Stimulated activated CD4-positive, alpha-beta T cell treated with anti-CD3 and anti-CD28 coated beads, TNF-alpha, amount 100 ng/mL, for 1 hour (primary cell): ENCODE data around the gene ARID3B.
A peak's percentile ranks its signal among the peaks of the same experiment; 100 is the strongest.
"Not testable (repeated sequence)": the region's sequence is repeated elsewhere in the genome, so short reads cannot be mapped to it uniquely, and the experiment has no call there.

ENCODE experiments used
- DNase-seq, 3 donors: peaks; one replicate each; pipeline ENCODE4 v3.0.0-alpha.2; 2020; ENCODE audit warnings: low read depth in 3 of 3, low spot score in 1 of 3

The ARID3B gene, protein sequence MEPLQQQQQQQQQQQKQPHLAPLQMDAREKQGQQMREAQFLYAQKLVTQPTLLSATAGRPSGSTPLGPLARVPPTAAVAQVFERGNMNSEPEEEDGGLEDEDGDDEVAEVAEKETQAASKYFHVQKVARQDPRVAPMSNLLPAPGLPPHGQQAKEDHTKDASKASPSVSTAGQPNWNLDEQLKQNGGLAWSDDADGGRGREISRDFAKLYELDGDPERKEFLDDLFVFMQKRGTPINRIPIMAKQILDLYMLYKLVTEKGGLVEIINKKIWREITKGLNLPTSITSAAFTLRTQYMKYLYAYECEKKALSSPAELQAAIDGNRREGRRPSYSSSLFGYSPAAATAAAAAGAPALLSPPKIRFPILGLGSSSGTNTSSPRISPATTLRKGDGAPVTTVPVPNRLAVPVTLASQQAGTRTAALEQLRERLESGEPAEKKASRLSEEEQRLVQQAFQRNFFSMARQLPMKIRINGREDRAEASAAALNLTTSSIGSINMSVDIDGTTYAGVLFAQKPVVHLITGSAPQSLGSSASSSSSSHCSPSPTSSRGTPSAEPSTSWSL

DNA sequence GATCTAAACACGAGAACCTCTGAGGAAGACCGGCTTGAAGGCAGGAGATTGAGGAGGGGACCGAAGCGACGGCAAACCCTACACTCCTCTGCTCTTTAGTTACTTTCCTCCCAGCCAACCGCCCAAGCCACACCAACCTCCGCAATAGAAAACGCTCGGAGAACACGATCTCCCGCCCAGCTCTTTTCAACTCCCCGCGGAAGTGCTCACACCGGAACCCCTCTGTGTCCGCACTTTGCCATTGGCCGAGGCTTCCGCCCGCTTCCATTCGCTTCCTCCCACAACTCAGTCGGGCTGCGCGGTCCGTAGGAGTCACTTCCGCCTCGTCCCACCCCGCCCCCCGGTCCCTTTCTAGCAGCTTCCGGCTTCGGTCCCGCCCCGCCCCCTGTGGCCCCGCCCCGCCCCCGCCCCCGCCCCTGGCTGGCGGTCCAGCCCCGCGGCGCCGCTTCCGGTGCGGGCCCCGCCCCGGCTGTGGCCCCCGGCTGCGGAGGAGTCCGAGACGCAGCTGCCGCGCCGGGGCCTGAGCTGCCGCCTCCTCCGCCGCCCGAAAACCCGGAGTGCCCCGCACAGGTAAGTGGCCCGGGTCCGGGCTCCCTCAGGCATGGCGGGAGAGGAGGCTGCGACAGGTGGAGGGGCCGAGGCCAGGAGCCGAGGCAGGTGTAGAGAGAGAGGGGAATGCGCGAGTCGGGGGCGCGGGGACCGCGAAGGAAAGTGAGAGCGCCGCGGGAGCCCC is at the start of gene ARID3B:
ARID3B (plus strand) TSS at position 460 of the 733 bp plus-strand sequence. CDS start 2,717 bp downstream, outside the sequence.
- DNase-seq = peak; percentile 90 to 92 (median 91)

GRCh38 chr15:74496648-74497047 is 44.4 kb upstream of the ARID3B start:
- no peak for DNase-seq

DNA sequence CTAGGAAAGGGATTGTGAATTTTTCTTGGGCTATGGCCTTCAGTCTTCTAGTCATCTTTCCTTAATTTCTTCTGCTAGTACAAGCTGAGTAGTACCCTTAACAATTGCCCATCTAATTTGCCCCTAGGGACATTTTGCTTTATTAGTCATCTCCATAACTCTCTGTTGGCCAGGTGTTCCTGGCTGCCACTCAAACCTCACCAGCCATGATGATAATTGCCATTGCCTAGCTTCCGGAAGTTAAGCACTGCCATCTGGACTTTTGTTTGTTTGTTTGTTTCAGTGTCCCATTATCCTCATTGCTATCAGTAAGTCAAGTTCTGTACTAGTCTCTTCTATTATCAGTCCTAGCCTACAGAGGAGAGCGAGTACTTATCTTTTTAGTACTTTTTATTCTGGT is 43.4 kb upstream of the ARID3B start:
- DNase-seq = no peak

DNA sequence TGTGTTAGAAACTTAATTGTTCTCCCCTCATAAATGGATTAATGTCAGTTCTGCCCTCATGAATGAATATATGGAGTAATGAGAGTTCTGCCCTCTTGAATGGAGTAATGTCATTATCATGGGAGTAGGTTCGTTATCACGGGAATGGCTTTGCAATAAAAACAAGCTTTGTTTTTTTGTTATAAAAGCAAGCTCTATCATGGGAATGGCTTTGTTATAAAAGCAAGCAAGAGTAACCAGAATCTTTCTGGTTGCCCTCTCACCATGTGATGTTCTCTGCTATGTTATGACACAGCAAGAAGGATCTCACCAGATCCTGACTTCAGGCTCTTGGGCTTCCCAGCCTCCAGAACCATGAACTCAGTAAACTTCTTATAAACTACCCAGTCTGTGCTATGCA is 41.7 kb upstream of the ARID3B start:
- DNase-seq = no peak

GRCh38 chr15:74500401-74500800 is 40.6 kb upstream of the ARID3B start:
- DNase-seq = no peak

DNA sequence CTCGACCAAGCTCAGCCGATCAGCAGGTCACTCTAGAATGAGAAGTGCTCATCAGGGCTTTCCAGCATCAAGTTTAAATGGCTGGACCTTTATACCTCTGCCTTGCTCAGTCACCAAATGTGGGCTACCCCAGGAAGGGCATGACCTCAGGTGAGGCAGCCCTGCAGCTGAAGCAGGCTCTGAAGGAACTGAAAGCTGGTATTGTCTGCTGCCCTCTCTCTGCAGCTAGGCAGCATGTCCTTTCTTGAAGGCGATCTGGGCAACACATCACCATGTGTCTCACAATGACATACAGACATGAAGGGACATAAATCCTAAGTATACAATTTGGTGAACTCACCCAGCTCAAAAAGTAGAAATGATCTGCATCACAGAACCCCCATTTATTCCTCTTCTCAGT is 38.7 kb upstream of the ARID3B start:
- no peak for DNase-seq

- DNase-seq = no peak
Observed at GRCh38 chr15:74504418-74504817, 36.6 kb upstream of the ARID3B start.

DNA sequence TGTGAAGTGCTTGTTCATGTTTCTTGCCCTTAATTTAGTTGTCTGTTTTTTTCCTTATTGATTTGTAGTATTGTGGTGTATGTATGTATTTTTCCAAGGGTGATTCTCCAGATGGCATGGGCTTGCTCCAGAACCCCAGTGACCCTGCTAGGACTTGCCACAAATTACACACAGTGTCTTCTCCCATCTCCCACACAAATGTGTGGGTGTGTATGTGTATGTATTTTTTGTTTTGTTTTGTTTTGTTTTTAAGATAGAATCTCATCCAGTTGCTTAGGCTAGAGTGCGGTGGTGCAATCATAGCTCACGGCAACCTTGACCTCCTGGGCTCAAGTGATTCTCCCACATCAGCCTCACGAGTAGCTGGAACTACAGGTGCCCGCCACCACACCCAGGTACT is 36.2 kb upstream of the ARID3B start:
- no peak for DNase-seq

DNA sequence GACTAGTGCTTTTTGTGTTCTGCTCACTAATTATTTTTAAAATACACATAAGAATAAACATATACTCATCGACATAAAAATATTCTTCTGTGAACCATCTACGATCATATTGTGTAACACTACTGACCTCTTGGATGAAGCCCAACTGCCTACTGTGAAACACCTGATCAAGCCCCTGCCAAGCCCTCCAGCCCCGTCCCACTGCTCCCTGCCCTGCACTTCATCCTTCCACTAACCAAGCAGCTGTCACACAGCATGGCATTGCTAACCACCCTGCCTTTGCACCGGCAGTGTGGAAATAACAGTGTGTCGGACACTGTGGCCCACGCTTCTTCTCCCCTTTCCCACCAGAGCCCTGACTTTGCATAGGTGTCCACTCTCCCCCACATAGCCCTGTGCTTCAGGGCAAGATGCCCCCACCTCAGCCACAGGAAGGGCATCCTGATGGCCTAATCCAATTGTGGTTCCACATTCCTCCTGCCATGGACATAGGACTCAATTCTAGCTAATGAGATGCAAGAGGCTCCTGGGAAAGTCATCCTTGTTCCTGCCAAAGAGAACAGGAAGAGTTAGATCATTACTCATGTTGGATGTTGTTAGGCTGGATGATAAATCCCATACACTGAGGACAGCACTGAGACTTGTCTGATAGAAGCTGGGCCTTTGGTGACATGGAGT is 35.0 kb upstream of the ARID3B start:
- no peak for DNase-seq

GRCh38 chr15:74506515-74506840 is 34.5 kb upstream of the ARID3B start:
- DNase-seq = no peak

DNA sequence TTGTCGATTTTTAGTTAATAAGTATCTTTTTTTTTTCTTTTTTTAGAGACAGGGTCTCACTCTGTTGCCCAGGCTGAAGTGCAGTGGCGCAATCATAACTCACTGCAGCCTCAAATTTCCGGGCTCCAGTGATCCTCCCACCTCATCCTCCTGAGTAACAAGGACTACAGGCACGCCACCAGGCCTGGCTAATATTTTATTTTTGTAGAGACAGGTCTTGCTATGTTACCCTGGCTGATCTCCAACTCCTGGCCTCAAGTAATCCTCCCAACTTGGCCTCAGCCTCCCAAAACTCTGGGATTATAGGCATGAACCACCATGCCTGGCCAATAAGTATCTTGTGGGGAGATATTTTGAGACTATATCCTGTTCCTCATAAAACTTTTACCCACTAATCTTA is 29.4 kb upstream of the ARID3B start:
- DNase-seq = no peak

DNA sequence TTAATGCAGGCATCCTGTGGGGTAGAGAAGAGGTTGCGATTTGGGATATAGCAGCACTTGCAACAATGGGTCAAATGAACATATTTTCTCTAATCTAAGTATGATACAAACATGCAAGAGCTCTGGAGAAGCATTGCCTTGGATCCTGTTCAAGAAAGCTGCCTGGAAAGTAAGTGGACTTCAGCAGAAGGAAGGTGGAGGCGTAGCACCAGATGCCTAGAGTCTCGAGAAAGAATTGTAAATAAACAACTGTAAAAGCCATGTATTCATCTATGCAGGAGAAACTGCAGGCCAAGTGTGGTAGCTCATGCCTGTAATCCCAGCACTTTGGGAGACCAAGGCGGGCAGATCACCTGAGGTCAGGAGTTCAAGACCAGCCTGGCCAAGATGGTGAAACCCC is 27.0 kb upstream of the ARID3B start:
- DNase-seq = not testable (repeated sequence)

- DNase-seq = no peak
Observed at GRCh38 chr15:74517096-74517495, 23.9 kb upstream of the ARID3B start.

- DNase-seq = no peak
Observed at GRCh38 chr15:74519311-74519710, 21.7 kb upstream of the ARID3B start.

- DNase-seq = no peak
Observed at GRCh38 chr15:74520407-74520806, 20.6 kb upstream of the ARID3B start.

- no peak for DNase-seq
Observed at GRCh38 chr15:74523982-74524381, 17.0 kb upstream of the ARID3B start.

DNA sequence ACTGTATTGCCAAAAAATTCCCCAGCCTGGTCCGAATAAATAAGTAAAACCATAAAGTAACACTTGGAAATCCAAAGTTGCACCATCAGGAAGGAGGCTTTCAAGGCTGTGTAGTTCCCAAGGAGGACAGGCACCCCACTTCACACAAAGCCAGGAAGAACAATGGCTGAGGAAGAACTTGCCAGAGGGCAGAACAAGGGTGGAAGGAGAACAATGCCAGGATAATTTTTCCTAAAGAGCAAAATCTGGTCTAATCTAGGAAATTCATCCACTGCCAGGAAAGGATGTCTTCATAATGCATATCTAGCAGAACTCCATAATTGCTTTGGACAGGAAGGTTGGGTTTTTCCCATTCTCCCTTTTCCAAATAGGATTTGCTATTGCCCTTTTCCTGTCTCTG is 15.7 kb upstream of the ARID3B start:
- no peak for DNase-seq

GRCh38 chr15:74525945-74526344 is 15.1 kb upstream of the ARID3B start:
- no peak for DNase-seq

GRCh38 chr15:74528876-74529275 is 12.1 kb upstream of the ARID3B start:
- no peak for DNase-seq

- DNase-seq = no peak
Observed at GRCh38 chr15:74529921-74530320, 11.1 kb upstream of the ARID3B start.

GRCh38 chr15:74530771-74531143 is 10.3 kb upstream of the ARID3B start:
- DNase-seq = no peak
